Activated CD4-positive, alpha-beta T cell treated with anti-CD3 and anti-CD28 coated beads for 48 hours (primary cell): ENCODE results near the gene CMSS1.
A peak's percentile ranks its signal among the peaks of the same experiment; 100 is the strongest.
"Not testable (repeated sequence)": the region's sequence is repeated elsewhere in the genome, so short reads cannot be mapped to it uniquely, and the experiment has no call there.

Source experiments
- DNase-seq: peaks from one replicate; pipeline ENCODE4 v3.0.0-alpha.2; 2020

Gene CMSS1

DNA sequence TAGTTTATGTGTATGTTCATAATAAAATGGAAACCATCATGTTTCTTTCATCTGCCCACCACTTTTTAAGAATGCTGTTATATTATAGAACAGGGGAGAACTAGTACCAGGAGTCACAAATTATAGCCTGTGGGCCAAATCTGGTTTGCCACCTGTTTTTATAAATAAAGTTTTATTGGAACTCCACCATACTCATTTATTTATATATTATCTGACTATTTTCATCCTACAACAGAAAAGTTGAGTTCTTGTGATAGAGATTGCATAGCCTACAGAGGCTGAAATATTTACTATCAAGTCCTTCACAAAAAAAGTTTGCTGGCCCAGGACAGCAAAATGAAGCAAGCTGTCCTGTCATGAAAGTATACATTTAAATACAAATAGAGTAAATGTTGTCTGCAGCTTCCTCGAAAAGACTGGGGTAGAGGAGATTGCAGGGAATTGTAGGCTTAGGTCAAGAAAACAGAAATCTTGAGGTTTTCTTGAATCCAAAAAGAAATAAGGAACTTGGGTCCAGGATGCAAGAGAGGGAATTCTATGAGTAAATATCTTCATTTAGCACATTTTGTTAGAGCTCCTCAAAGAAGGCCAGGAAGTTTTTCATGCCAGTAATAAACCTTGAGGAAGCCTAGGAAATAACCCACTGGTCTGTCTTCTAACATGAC lies 255.5 kb downstream of the CMSS1 start:
- DNase-seq, result no peak

DNA sequence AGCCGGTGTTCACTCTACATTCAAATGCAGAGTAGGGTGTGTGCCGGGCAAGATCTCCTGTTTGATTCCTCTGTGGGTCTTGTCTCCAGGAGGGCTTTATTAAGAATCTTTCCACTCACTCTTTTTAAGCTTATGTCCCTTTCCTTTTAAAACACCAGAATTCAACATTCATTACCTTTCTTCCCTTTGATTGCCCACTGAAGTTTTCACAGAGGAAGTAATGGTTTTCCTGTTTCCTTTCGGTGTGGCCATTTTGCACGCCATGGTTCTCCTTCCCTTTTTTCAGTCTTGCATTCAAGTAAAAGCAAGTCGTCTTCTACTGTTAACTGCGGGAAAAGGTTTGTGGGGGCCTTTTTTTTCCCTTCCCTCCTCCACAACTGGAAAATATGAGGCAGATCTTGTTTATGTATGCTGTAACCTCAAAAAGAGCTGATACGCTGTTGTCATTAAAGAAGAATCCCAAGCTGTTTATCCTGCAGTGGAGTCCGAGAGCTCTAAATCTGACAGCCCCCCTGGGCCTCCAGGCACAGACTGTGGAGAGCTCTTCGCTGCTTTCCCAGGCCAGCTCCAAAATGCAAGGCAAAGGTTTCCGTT lies 256.1 kb downstream of the CMSS1 start:
- peak; percentile 7 for DNase-seq

DNA sequence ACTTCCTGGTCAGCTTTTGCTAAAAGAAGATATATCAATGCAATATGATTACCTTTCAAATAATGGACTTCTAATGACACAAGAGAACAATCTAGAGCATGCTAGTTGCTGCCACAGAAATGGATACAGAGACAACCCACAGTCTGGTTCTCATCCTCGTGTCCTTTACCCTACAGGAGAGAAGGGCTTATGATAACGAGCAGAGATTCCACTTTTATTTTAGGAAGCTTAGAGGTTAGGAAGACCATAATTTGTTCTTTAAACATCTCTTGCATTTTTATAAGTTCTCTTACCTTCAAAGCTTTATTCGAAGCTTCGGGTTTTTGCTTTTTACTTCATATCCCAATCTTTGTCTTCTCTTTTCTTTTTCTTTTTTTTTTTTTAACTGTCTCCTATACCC lies 257.5 kb downstream of the CMSS1 start:
- no peak for DNase-seq

DNA sequence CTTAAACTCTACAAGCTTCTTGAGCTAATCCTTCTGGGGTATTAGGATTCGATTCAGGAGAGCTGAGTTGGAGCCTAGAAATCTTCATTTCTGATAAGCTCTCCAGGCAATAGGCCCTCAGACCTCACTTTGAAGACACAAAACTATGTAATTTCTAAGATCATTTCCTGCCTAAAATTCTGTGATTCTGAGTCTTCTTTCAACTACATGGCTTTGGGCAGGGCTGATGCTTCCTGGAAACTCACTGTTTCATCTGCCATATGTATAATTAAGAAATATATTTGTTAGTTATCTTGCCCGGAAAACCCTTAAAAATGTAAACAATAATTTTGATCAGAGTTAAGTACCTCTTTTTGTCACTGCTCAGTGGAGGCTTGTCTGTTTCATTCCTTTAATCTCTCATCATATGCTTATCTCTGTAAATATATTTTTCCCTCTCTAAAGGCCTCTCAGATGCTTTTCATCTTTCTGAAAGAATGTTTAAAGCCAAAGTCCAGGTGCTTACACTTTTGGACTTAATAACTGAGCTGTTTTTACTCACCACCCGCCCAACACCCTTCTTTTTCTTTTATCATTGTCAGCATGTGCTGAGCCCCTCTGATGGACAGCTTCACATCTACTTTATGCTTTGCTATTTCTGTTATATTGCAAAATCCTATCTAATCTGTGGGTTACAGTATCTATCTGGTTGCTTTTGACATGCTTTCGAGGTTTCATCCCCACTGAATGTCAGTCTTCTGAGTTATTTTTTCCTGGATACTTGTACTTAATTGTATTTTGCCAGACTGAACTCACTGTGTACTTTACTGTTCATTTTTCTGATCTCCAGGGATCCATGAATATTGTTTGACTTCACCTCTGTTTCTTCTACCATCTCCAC lies 258.4 kb downstream of the CMSS1 start:
- no peak for DNase-seq

DNA sequence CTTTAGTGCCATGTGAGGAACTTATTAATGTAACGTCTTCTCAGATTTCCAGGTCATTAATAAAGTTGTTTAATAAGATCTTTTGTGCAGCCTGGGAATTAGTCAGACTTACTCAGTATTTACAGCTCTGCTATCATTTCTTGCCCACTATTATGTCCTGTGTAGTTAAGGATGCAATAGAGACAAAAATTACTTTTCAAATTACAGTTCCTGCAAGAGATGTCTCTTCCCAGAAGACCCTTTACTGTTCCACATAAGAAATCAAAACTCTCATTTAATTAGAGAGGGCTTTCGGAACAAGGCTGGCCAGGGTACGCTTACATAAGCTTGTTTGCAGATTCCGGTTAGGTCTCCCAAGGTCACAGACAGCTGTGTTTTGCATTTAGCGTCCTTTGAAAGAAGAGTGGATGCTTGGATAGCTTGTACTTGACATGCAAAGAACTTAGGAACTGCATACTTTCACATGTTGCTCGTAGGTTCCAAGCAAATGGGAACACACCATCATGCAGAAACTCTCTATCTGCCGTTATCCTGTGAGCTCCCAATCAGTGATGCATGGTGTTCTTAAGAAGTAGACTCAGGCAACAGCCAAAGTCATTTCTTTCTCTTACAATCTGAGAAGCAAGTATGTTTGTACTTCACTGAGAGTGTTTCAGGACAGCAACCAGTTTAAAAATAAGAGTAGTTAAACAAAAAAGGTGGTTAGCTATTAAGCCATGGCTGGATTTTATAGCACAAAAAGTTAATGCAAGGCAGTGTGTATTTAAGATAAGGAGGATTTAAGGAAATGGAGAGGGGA lies 259.3 kb downstream of the CMSS1 start:
- no peak for DNase-seq

DNA sequence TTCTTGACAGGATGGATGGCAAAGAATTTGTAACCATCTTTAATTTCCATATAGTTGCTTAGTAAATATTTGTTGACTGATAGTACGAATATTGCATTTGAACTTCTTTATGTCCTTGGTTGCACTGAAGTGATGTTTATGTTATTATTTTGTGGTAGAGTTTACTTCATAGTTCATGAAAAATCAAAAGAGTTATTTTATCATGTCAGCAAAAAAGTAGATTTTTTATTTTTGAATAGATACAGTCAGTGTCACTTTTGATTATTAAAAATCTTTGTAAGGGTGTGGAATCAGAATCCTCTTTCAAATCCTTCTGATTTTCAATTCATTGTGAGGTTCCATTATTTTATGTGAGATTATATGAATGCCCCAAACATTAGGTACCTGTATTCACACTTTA lies 261.7 kb downstream of the CMSS1 start:
- no peak for DNase-seq

DNA sequence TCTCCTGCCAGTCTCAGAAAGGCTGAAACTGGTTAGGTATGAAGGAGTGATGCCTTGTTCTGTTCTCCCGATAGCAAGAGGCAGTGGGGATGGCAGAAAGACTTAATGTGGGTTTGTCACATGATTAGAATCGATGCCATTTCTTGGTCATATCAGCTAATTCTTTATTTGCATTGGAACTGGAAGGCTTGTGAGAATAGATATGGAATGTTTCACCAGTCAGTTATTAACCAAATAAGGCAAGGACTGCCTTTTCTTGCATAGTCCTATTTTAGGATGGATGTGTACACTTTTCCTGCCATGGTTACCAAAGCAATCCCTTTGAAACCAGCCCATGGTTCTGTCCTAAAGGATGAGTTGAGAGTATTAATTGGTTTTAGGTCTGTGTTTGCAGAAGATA lies 262.9 kb downstream of the CMSS1 start:
- no peak for DNase-seq

DNA sequence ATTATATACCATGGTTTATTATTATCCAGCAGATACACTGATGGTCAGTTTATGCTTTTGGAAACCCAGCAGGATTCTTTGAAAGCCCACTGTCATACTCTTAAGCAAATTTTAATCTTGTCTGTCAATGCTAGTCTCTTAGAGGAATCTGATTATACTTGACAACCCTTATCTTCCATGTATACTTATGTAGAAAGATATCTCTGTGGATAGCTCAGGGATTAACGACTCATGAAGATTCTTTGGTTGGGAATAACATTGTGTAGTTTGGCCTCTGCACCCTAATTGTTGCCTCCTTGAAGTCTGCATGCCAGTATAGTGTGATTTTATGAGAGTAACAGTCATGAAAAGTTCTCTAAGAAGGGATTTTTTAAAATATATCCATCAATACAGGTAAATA lies 263.6 kb downstream of the CMSS1 start:
- no peak for DNase-seq

DNA sequence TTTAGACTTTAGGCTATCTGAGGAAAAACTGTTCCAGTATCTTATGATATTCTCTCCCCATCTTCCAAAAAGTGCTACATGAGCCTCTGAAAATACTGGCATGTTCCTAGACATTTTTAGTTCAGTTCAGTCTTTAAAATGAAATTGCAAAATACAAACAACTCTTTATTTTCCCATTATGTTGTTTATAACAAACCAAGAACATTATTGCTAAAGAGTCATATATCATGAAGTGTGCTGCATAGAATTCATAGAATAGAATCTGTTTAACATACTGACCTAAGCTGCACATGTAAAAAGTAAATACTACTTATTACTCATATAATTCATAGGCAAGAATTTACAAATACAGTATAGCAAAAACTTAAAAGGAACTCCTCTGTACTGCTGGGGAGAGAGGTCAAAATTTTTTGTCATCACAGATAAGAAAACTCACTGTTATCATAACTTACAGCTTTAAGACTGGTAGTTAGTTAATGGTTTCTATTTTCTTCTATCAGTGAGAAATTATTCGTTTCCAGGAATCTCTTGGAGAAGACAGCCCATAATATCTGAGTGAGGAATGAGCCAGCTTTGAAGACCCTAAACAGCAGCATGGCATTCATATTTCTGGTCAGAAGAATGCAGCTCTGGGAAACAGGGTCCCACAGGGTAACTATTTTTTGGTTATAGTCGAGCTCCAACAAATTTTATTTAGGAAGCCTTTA lies 264.5 kb downstream of the CMSS1 start:
- DNase-seq, result no peak

DNA sequence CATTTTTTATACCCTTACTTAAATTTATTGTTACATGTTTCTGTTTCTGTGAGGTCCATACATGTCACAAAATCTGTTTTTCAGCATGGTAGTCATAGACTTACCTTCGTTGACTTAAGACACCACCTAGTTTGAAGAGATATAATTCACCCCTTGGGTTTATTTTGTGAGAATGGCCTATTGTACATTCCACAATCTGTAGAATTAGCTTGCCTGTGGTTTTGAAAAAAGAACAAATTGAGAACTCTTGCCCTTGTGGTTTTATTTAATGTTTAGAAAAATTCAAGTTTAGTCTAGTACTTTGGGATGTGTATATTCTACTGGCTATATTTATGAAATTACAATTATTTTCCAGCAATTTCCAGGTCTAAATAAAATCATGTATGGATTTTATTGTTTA lies 265.1 kb downstream of the CMSS1 start:
- no peak for DNase-seq

DNA sequence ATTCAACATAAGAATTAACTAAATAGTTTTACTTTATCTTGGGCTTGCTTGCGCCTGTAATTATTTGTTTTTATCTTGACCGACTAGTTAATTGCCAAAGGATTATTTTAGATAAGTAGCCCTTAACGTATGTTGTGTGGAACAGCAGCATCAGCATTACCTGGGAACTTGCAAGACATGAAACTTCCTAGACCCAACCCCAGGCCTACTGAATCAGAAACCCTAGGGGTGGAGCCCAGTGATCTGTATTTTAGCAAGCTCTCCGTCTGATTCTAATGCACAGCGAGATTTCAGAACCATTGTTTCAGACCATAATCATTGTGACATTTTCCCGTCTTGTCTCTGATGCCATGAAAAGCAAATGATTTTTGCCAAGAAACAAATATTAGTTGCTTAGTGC lies 265.5 kb downstream of the CMSS1 start:
- DNase-seq, result no peak

DNA sequence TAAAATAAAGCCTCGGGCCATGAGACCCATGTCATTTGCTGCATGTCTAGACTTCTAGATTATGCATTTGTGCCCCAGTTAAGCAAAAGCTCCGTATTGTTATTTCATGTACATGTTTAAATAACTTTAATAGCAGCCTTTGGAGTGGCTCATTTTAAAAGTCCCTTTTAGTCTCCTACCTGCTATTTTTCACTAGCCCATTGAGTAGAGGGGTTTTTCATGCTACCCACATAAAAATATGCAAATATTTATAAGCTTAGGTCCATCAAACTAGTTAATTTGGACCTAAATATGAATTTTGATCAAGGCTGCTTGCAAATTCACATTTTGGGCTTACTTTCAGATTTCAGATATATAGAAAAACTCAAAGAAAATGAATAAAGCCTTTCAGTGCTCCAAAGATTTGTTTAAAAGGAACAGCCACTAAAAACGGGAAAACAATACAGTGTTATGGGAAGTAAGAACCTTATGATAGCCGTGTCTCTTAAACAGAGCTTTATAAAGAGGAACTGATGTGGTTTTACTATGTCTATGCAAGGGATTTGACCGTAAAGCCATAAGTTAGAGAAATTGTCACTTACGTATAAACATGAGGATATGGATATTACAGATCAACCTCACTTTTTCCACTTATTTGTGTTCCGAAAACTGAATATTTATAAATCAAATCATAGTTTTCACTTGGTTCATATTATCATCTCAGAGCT lies 266.6 kb downstream of the CMSS1 start:
- no peak for DNase-seq

DNA sequence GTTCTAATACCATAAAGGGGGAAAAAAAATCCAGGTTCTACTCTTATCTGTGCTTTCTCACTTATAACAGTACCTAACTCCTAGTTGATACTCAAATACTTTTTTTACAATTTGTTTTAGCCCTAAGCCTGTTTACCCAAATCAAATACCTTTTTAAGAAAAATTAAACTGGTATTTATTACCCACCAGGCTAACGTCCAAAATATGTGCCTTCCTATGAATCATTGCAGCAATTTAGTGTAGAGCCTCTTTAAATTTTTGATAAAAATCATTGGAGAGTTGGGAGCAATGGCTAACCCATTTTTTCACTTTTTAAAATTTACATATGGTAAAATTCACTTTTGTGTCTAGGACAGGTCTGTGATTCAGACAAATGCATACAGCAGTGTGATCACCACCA lies 268.7 kb downstream of the CMSS1 start:
- no peak for DNase-seq

DNA sequence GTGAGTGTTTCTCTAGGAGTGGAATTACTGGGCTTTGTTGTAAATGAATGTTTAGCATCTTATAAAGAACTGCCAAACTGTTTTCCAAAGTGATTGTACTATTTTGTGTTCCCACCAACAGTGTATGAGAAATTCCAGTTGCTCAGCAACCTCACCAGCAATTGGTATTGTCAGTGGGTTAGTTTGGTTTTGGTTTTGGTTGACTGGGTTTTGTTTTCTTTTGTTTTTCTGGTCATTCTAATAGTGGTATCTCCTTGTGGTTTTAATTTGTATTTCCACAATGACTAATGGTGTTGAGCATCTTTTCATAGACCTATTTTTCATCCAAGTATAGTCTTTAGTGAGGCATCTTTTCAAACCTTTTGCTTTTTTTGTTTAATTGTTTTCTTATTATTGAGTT lies 269.5 kb downstream of the CMSS1 start:
- DNase-seq, result no peak

DNA sequence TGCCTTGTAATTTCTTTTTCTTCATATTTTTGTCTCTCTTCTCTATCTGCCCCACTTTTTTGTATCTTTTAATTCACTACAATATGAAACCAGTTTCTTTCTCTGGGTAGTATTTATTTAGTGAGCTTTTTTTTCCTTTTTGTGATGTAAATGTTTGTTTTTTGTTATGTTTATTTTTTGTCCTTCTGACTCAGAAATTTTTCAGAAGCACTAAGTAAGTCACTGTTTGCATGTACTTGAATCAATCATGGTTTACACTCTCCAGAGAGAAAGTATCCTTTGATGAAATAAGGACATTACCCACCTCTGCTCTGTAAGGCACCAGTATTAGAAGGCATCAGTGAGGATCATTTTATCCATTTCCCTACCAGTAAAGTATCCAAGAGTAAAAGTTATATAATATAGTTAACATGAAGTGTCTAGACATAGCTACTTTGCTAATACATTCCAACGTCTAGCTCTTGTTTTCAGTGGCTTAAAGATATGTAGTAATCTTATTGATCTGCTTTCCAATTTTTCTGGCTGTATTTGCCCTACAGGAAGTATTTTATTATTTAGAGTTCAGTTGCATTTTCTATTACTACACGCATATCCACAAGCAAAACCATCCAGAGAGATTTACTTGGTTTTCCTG lies 271.2 kb downstream of the CMSS1 start:
- no peak for DNase-seq

DNA sequence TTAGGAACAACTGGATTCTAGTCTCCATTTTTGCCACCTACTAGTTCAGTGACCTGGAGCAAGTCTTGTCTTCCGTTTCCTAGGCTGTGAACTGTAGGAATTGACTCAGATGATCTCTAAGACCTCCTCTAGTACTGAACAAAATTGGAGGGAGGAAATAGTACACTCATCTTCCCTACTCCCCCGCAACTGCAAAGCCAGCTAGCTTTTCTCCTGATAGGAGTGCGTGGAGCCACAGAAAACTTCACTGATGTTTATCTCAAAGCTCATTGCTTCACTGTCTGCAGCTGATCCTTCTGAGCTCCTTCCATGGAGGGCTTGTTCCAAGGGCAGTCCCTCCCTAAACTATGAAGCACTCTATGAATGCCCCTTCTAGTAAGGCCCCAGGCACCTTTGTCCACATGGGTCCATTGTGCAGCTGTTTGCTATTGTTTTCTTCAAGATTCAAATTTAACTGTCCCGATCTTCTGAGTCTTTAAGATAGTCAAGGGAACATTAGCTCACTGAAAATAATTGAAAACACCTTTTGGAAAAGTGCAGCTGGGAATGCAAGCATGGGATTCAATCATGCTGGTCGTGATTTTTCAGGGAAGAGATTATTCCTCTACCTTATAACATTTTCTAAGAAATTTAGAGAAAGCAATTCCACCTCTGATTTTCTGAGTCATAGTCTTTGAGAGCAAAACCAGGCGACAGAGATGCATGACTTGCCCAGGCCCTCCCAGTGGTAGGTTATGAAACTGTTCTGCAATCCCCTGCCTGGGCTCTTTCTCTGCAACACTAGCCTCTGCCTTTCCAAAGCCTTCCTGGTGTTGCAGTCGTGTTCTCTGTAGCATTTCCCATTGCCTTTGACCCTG lies 272.4 kb downstream of the CMSS1 start:
- peak; percentile 35 for DNase-seq

DNA sequence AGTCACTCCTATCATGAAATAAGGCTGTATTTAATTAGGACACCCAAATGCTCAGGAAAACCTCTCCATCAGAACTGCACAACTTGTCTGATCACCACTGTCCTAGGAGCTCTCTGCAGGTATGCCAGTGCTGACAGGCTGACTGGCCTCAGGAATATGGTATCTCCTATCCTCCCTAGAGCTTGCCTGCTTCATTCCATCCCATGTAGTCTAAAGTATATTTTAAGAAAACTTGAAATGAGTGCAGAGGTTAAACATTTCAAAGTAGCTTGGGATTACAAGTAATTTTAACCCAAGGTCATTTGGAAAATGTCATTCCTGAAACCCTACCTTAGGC lies 273.0 kb downstream of the CMSS1 start:
- DNase-seq, result no peak

DNA sequence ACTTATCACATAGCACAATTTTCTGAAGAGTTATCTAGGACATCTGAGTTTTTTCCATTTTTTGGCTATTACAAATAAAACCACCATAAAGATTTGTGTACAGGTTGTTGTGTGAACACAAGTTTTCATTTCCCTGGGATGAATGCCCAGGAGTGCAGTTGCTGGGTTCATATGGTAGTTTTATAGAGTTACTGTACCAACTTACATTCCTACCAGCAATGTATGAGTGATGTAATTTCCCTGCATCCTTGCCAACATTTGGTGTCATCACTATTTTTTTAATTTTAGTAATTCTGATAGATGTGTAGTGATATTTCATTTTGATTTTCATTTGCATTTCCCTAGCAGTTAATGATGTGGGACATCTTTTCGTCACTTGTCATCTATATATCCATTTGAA lies 276.2 kb downstream of the CMSS1 start:
- no peak for DNase-seq

DNA sequence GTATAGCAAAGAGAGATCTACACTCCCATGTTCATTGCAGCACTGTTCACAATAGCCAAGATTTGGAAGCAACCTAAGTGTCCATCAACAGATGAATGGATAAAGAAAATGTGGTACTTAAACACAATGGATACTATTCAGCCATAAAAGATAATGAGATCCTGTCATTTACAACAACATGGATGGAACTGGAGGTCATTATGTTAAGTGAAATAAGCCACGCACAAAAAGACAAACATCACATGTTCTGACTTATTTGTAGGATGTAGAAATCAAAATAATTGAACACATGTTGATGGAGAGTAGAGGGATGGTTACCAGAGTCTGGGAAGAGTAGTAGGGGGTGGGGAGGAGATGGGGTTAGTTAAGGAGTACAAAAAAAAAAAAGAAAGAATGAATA lies 278.6 kb downstream of the CMSS1 start:
- not testable (repeated sequence) for DNase-seq

DNA sequence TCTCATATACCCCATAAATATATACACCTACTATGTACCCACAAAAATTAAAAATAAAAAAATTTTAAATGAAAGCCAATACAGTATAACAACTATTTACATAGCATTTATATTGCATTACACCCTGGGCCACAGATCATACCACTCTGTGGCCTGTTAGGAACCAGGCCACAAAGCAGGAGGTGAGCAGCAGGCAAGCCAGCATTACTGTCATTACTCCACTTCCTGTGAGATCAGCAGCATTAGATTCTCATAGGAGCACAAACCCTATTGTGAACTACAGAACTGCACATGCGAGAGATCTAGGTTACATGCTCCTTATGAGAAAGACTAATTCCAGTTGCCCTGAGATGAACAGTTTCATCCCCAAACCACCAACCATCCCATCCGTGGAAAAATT lies 279.2 kb downstream of the CMSS1 start:
- no peak for DNase-seq
